NCI-H69 (cell line): Measurements from ENCODE around the gene GSN.
"Not testable (repeated sequence)": the region's sequence is repeated elsewhere in the genome, so short reads cannot be mapped to it uniquely, and the experiment has no call there.

Source experiments
- DNase-seq: peaks from one replicate; lab custom pipeline; 2025; lab: John Stamatoyannopoulos, UW

Gene GSN

GRCh38 chr9:121288673-121289025, 20.7 kb downstream of the GSN start:
- peak; percentile 44 for DNase-seq

DNA sequence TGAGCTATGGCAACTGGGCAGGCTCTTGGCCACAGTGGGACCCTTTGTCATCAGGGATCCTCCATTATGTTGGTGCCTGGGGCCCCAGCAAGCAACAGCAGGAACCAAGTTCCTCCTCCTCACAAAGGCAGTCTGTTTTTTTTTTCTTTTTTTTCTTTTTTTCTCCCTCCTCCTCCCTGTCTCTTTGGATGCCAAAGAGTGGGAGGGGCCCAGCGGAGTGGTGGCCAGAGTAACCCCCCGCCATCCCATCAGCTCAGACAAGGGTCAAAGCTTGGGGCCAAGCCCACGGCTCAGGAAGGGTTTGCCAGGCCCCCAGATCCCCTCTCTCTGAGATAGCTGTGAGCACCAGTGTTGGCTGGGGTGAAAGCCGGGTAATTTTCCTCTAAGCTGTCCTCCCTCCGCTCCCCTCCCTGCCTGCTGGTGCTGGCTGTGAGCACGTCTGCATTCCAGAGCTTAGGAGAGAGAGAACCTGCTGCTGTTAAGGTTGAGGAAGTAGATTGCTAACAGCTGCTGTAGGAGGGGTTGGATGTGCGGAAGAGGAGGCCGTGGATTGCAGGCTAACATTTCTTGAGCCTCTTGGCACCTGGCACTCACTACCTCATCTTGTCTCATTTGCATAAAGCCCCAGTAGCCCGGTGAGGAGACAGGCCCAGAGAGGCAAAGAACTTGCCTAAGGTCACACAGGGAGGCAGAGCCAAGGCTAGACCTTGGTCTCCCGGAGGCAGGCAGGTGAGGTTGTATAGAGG, 21.2 kb downstream of the GSN start:
- peak; percentile 78 for DNase-seq

GRCh38 chr9:121289772-121290370, 21.9 kb downstream of the GSN start:
- DNase-seq = peak; percentile 33

GRCh38 chr9:121291536-121291935, 23.6 kb downstream of the GSN start:
- DNase-seq = not testable (repeated sequence)

GRCh38 chr9:121292051-121292450, 24.1 kb downstream of the GSN start:
- no peak for DNase-seq

DNA sequence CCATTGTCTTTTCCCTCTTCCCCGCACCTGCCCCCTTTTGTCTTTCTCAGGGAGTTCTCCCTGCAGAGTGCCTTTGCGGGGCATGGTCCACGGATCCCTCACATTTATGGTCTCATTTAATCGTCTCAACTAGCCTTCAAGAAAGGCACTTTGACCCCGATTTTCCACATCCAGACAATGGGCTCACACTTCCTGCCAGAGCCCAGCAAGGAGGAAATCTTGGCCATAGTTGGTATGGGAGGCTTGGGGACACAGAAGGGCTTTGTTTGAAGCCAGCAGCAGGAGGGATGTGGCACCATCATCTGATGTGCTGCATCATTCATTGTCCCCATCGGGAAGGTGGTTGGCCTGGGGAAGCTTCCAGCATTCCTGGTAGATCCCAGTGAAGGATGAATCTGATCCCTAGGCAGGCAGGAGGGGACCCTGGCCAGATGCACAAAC, 24.9 kb downstream of the GSN start:
- DNase-seq = no peak

DNA sequence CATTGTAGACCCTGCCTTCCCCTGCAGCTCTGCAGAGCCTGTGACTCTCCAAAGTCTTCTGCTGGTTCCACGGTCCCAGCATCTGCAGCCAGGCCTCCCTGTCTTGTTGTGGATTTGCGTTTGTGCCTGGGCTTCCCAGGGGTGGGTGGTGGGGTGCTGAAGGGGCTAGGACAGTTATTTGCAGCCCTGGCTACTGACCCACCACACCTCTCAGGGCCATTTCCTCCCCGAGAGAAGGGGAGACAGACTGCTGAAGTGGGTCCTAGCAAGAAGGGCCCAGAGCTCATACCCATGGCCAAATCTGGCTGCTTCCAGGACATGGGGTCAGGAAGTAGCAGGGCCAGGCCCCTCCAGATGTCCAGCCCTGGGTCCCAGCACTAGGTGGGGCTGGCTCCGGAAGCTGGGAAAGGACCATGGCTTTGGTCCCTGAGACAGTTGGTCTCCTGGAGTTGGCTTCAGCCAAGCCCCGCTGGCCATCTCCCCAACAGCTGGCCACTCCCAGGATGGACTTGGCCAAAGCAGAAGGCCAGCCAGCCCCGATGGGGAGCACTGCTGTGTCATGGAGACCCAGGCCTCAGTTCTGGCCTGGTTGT, 26.3 kb downstream of the GSN start:
- no peak for DNase-seq

- DNase-seq = no peak
Measured at GRCh38 chr9:121294866-121295661, 27.1 kb downstream of the GSN start.

DNA sequence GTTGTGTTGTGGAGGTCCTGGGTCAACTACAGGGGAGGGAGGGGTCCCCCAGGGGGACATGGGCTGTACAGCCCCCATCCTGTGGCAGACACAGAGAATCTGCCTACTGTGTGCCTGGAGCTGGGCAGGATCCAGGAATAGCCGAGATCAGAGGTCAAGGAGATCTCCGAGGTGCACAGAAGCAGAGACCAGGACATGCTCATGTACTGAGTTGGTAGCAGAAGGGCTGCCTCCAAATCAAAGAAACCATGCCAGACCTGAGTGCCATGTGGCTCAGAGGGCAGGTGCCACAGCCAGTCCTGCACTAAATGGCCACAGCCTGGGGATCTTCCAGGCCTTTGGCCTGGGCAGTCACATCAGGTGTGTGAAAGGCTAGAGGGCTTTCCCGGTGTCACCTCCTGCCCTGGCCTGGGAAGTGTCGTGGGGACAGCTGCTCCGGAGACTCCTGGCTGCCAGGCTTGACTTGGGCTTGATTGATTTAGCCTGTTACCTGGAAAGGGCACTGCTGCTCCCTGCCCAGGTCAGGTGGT, 27.8 kb downstream of the GSN start:
- DNase-seq = no peak

DNA sequence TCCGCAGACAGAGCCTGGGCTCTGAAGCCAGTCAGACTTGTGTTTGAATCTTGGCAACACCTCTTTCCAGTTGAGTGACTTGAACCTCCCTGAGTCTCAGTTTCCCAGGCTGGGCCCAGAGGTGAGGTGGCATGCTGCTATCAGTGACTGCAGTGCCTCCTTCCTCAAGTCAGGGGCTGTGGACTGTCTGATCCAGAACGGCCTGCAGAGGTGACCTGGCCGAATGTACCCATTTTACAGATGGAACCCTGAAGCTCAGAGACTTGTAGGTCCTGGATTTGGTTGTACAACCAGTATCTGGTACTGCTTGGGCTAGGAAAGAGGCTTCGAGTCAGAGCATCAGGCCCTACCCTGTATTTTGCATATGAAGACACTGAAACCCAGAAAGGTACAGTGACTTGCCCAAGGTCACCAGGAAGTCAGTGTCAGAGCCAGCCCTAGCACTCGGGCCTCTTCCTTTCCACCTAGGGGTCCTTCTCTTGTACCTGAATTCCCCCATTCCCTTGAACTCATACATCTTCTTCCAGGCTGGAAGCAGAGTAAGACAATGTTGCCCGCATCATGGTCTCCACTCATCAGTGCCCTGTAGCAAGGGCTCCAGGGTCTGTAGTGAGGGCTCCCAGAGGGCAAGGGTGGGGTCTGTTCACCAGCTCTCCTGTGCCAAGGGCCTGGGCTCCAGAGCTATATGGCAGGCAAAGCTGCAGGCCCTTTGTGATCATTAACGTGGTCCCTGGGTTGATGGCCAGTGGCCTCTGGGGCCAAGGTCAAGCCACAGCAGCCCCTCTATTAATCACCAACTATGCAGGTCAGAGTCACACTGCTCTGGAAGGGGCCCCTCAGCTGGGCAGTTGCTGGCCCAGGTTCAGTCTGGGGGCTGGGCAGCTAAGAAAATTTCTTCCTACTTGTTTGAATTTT, 28.5 kb downstream of the GSN start:
- DNase-seq = no peak

DNA sequence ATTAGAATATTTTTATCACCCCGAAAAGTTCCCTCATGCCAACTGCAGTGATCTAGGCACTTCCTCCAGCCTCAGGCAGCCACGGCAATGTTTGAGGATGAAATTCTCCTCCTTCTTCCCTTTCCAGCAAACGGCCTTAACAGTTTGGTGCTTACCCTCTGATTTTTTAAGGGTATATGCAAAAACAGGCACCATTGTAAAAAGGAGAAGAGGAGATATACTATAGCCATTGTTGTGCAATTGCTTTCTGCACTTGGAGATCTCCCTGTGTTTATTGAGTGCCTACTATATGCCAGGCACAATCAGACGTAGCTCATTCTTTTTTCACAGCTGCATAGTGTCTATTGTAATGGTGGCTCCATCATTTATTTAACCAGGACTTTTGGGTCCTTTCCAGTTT, 29.4 kb downstream of the GSN start:
- no peak for DNase-seq

DNA sequence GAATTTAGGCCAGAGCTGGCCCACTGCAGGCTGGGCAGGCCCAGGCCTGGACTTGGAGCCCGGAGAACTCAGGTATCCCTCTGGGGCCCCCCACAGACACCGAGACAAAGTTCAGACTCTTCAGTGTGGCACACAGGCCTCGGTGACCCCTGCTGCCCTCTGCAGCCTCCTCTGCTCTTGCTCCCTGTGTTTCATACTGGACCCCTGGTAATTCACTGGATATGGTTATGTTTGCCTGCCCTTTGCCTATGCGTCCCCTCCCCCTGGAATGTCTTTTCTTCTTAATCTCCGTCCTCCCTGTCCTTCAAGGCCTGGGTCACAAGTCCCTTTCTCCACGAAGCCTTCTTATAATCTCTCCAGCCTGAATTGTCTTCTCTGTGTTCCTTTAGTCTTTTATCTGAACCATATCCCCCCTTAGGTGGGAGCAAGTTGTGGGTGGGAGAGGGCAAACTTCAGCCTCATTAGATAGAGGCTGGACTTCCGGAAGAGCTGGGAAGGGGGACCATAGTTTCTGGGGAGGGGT, 30.1 kb downstream of the GSN start:
- DNase-seq = no peak

DNA sequence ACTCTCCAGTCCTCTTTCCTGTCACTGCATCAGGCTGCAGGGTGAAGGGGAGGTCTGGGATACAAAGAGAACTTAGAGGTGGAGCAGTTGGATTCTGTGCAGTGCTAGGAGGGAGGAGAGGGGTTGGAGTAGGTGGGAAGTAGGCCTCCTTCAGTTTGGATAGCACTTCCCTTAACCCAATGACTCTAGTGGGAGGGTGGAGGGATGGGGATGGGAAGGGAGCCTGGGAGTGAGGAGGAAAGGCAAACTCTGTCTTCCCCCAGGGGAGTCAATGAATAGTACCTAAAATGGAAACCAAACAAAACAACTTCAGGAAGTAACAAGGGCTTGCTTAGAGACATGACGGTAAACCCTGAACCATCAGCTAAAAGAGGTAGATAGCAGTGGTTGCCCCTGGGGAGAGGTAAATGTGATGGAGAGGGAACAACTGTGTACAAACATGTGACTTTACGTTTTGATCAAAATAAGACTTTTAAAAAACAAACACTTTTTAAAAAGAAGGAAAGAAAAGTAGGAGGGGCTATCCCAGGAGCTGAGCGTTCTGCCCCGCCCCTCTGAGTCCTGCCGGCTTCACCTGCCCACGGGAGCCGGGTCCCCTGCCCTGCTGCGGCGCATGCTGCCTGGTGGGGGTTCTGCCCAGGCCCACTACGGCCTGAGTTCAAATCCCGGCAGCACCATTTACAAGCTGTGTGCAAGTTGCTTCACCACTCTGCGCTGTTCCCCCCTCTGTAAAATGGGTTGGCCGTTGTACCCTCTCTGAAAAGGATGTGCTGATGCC, 30.9 kb downstream of the GSN start:
- peak; percentile 91 for DNase-seq

GRCh38 chr9:121299467-121300282, 31.7 kb downstream of the GSN start:
- peak; percentile 87 for DNase-seq

DNA sequence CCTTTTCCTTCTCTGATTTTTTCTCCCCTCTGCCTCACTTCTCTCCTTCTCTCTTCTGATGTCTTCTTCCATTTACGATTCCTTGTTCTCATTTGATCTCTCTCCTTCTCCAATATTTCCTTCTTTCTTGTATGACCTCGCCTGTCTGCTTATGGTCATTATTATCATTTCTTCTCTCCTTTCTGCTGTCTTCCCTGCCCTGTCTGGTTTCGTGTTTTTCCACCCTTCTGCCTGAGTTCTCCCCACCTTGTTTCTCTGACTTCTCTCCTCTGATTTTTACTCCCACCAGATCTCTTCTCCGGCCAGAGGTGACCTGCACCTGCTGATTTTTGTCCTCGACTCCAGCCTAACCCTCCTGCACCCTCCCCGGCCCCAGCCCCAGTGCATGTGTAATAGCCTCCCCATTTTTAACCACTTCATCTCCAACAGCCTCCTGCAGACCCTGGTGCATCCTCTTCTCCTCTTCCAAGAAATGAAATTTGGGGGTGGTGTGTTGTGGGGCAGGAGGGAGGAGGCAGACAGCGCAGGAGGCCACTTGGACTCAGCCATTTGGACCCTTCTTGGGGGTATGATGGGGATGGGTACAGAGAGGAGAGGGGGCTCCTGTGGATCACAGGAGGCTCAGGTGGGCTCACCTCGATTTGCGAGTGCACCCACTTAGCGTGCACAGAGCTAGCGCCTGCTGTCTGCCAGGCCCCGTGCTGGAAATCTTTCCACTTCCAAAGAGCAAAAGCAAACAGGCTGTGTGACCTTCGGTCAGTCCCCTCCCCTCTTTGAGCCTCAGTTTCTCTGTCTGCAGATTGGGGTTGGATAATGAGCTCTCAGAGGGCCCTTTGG, 32.5 kb downstream of the GSN start:
- no peak for DNase-seq

- DNase-seq = no peak
Measured at GRCh38 chr9:121301881-121302286, 33.9 kb downstream of the GSN start.

DNA sequence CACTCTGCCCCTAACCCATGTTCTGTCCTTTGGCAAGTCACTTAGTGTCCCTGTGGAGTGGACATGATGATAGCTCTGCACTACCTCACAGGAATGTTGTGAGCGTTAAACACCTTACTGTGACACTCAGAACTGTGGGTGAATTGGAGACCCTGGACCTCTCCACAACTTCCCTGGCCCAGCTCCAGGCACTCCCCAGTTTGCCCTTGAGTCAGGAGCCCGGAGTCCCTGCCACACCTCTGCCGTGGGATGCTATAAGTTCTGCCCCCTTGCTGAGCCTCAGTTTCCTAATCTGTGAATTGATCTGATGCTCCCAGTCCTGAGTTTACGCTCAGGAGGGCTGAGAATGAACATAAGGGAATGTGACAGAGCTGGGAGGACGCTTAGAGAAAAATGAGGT, 34.4 kb downstream of the GSN start:
- DNase-seq = no peak

GRCh38 chr9:121302786-121303185, 34.8 kb downstream of the GSN start:
- DNase-seq = no peak
